Measurements from ENCODE around the gene ADCY7. TPM values are rescaled to one million over a fixed set of nuclear protein-coding genes. Genes with fewer than 3 reads are reported as not detected.

Gene ADCY7
- total and polyA plus RNA-seq, 4 donors = 20.9 to 105 (median 38.5) TPM

- no peak for TF ChIP-seq CTCF (IDR thresholded peaks at IDR 0.05; ENCODE audit: control extremely low read depth, extremely low read depth)
- Histone ChIP-seq H3K27me3 (ENCODE audit: control insufficient read depth in 3 of 3, insufficient read depth in 3 of 3, low read length in 2 of 3) (no peaks in the 10 kb centered on the region), H3K9ac (ENCODE audit: insufficient read depth in 1 of 2, low read length in 2 of 2) (no peak overlapping the region), H3K27ac (ENCODE audit: low read depth in 1 of 2, low read length in 1 of 2) (no peak overlapping the region), H3K4me3 (no peak overlapping the region), H3K36me3 (ENCODE audit: control insufficient read depth in 4 of 4, insufficient read depth in 4 of 4, low read length in 4 of 4) (no peaks in the 10 kb centered on the region), H3K9me3 (ENCODE audit: control insufficient read depth in 4 of 4, insufficient read depth in 3 of 4, low read length in 3 of 4) (no peaks in the 10 kb centered on the region), H3K4me1 (ENCODE audit: control insufficient read depth in 5 of 5, insufficient read depth in 5 of 5, low read length in 5 of 5) (peaks cover 0 to 15% (median 6%) of the 10 kb centered on the region in 5 donors)
- ATAC-seq (ENCODE audit: insufficient read depth, low FRiP score) (no peak), DNase-seq (no peak)
- 92 to 98% methylated on average over 9 of the region's 9 CpGs for WGBS, 2 donors
These were observed 8.5 kb upstream of the ADCY7 start for GRCh38 chr16:50257876-50258275.

- H3K9ac ChIP-seq (ENCODE audit: insufficient read depth in 1 of 2, low read length in 2 of 2) = no peak overlapping the region
These were observed 6.8 kb upstream of the ADCY7 start for GRCh38 chr16:50259334-50260205.

GRCh38 chr16:50260206-50261159 lies 5.9 kb upstream of the ADCY7 start:
- H3K27ac ChIP-seq (ENCODE audit: low read depth in 1 of 2, low read length in 1 of 2) = no peak overlapping the region
- DNase-seq (no peak), ATAC-seq (ENCODE audit: insufficient read depth, low FRiP score) (no peak)
- H3K36me3 ChIP-seq (ENCODE audit: control insufficient read depth in 4 of 4, insufficient read depth in 4 of 4, low read length in 4 of 4) = no peaks in the 10 kb centered on the region
- no peak for TF ChIP-seq CTCF (IDR thresholded peaks at IDR 0.05; ENCODE audit: control extremely low read depth, extremely low read depth)
- 94% methylated on average over 9 of the region's 9 CpGs for WGBS, 2 donors
- H3K9ac ChIP-seq (ENCODE audit: insufficient read depth in 1 of 2, low read length in 2 of 2) = no peak overlapping the region
- no peaks in the 10 kb centered on the region for H3K9me3 ChIP-seq (ENCODE audit: control insufficient read depth in 4 of 4, insufficient read depth in 3 of 4, low read length in 3 of 4)
- no peaks in the 10 kb centered on the region for H3K27me3 ChIP-seq (ENCODE audit: control insufficient read depth in 3 of 3, insufficient read depth in 3 of 3, low read length in 2 of 3)
- H3K4me3 ChIP-seq = no peak overlapping the region
- H3K4me1 ChIP-seq (ENCODE audit: control insufficient read depth in 5 of 5, insufficient read depth in 5 of 5, low read length in 5 of 5) = peaks cover 0 to 15% (median 8%) of the 10 kb centered on the region in 5 donors

More at GRCh38 chr16:50259334-50260205, 6.8 kb upstream of the ADCY7 start:
- Histone ChIP-seq H3K9me3 (ENCODE audit: control insufficient read depth in 4 of 4, insufficient read depth in 3 of 4, low read length in 3 of 4) (no peaks in the 10 kb centered on the region), H3K27ac (ENCODE audit: low read depth in 1 of 2, low read length in 1 of 2) (peak overlapping the region in 1 of 2 donors; percentile 61), H3K4me3 (no peak overlapping the region), H3K27me3 (ENCODE audit: control insufficient read depth in 3 of 3, insufficient read depth in 3 of 3, low read length in 2 of 3) (no peaks in the 10 kb centered on the region), H3K36me3 (ENCODE audit: control insufficient read depth in 4 of 4, insufficient read depth in 4 of 4, low read length in 4 of 4) (no peaks in the 10 kb centered on the region), H3K4me1 (ENCODE audit: control insufficient read depth in 5 of 5, insufficient read depth in 5 of 5, low read length in 5 of 5) (peaks cover 0 to 15% (median 6%) of the 10 kb centered on the region in 5 donors)
- no peak for TF ChIP-seq CTCF (IDR thresholded peaks at IDR 0.05; ENCODE audit: control extremely low read depth, extremely low read depth)
- ATAC-seq (ENCODE audit: insufficient read depth, low FRiP score) (peak; percentile 19), DNase-seq (peak; percentile 61 to 80 (median 75))
- 40% methylated on average over 23 of the region's 23 CpGs for WGBS, 2 donors

Measured in lung (tissue), 12 donors.